Neural progenitor cell (in vitro differentiated cells): ENCODE measurements around the gene NCKAP1.

Source experiments
- CTCF ChIP-seq: fragments of 200-600 bp; sonication (generic); IDR thresholded peaks from 2 replicates; pipeline ENCODE4 v1.5.1; 2017; ENCODE audit warnings: antibody characterized with exemption, mild to moderate bottlenecking
- EZH2 ChIP-seq: fragments of 200-600 bp; sonication (generic); IDR thresholded peaks from 2 replicates; pipeline ENCODE4 v1.6.1; 2017; ENCODE audit warnings: antibody characterized with exemption, mild to moderate bottlenecking, moderate library complexity
- EZH2phosphoT487 ChIP-seq: fragments of 200-600 bp; sonication (generic); IDR thresholded peaks from 2 replicates; pipeline ENCODE4 v1.6.1; 2017; ENCODE audit warnings: antibody characterized with exemption

- TF ChIP-seq CTCF (no peak), EZH2 (no peak), EZH2phosphoT487 (no peak)
Observed at GRCh38 chr2:182968493-182968892, 69.8 kb downstream of the NCKAP1 start.
